ENCODE results near the gene APOM. TPM values are rescaled to one million over a fixed set of nuclear protein-coding genes. Genes with fewer than 3 reads are reported as not detected.

Gene APOM
- 3.9 and 4.4 TPM in 2 replicates for total RNA-seq (2014; rRNA removed)
- 5.4 TPM for polyA plus RNA-seq (2012)

- no peak for DNase-seq (ENCODE audit: low read depth)
These were observed at the start of gene APOM for GRCh38 chr6:31655349-31656237. APOM (plus strand) TSS chr6:31655894; CDS start chr6:31655967, 73 bp downstream.

GRCh38 chr6:31607317-31607716 lies 48.4 kb upstream of the APOM start:
- no peak for DNase-seq (ENCODE audit: low read depth)

GRCh38 chr6:31609519-31610406 lies 45.9 kb upstream of the APOM start:
- DNase-seq (ENCODE audit: low read depth), result no peak

GRCh38 chr6:31610968-31611367 lies 44.7 kb upstream of the APOM start:
- no peak for DNase-seq (ENCODE audit: low read depth)

GRCh38 chr6:31614075-31614619 lies 41.5 kb upstream of the APOM start:
- DNase-seq (ENCODE audit: low read depth), result no peak

- DNase-seq (ENCODE audit: low read depth), result no peak
These were observed 40.8 kb upstream of the APOM start, which contains the start of gene AIF1 for GRCh38 chr6:31614684-31615578. AIF1 (plus strand) TSS chr6:31615234; CDS start chr6:31615330, 96 bp downstream.

- no peak for DNase-seq (ENCODE audit: low read depth)
These were observed 39.9 kb upstream of the APOM start for GRCh38 chr6:31615748-31616147.

GRCh38 chr6:31617010-31617409 lies 38.7 kb upstream of the APOM start:
- no peak for DNase-seq (ENCODE audit: low read depth)

GRCh38 chr6:31619805-31620585 lies 35.7 kb upstream of the APOM start:
- peak; percentile 99 for DNase-seq (ENCODE audit: low read depth)

- no peak for DNase-seq (ENCODE audit: low read depth)
These were observed 34.9 kb upstream of the APOM start, which contains the start of gene PRRC2A for GRCh38 chr6:31620586-31621319. PRRC2A (plus strand) TSS chr6:31620715; CDS start chr6:31622790, 2,075 bp downstream.

- DNase-seq (ENCODE audit: low read depth), result no peak
These were observed 34.3 kb upstream of the APOM start for GRCh38 chr6:31621320-31621939.

GRCh38 chr6:31621991-31622390 lies 33.7 kb upstream of the APOM start:
- no peak for DNase-seq (ENCODE audit: low read depth)

GRCh38 chr6:31622684-31623091 lies 33.0 kb upstream of the APOM start:
- DNase-seq (ENCODE audit: low read depth), result no peak

GRCh38 chr6:31624070-31624469 lies 31.6 kb upstream of the APOM start:
- no peak for DNase-seq (ENCODE audit: low read depth)

GRCh38 chr6:31626952-31627351 lies 28.7 kb upstream of the APOM start:
- no peak for DNase-seq (ENCODE audit: low read depth)

- DNase-seq (ENCODE audit: low read depth), result no peak
These were observed 27.9 kb upstream of the APOM start for GRCh38 chr6:31627690-31628287.

- no peak for DNase-seq (ENCODE audit: low read depth)
These were observed 26.7 kb upstream of the APOM start for GRCh38 chr6:31629014-31629413.

- DNase-seq (ENCODE audit: low read depth), result no peak
These were observed 25.3 kb upstream of the APOM start for GRCh38 chr6:31630177-31630934.
